HK-2 (cell line): ENCODE data around the gene MYCN.

Experiments
- DNase-seq: peaks from one replicate; pipeline ENCODE4 v3.0.0-alpha.2; 2018; ENCODE audit not compliant: unreplicated experiment

MYCN gene

GRCh38 chr2:15976354-15976753, 36.0 kb downstream of the MYCN start:
- DNase-seq, result no peak

- no peak for DNase-seq
Measured at GRCh38 chr2:15979051-15979758, 38.9 kb downstream of the MYCN start.

GRCh38 chr2:15979759-15980604, 39.6 kb downstream of the MYCN start:
- no peak for DNase-seq

GRCh38 chr2:15980605-15981098, 40.3 kb downstream of the MYCN start:
- DNase-seq, result no peak

- DNase-seq, result no peak
Measured at GRCh38 chr2:15981646-15982045, 41.3 kb downstream of the MYCN start.

- DNase-seq, result no peak
Measured at GRCh38 chr2:15982285-15983044, 42.1 kb downstream of the MYCN start.

- no peak for DNase-seq
Measured at GRCh38 chr2:15983496-15983895, 43.1 kb downstream of the MYCN start.

- DNase-seq, result no peak
Measured at GRCh38 chr2:15984368-15985255, 44.3 kb downstream of the MYCN start.

- DNase-seq, result no peak
Measured at GRCh38 chr2:15985531-15985930, 45.2 kb downstream of the MYCN start.

GRCh38 chr2:15986068-15986560, 45.8 kb downstream of the MYCN start:
- no peak for DNase-seq

GRCh38 chr2:15986644-15987043, 46.3 kb downstream of the MYCN start:
- DNase-seq, result no peak

- DNase-seq, result no peak
Measured at GRCh38 chr2:15988733-15989132, 48.4 kb downstream of the MYCN start.

- no peak for DNase-seq
Measured at GRCh38 chr2:15989559-15989958, 49.2 kb downstream of the MYCN start.

GRCh38 chr2:15990151-15991101, 50.1 kb downstream of the MYCN start:
- DNase-seq, result no peak

GRCh38 chr2:15991231-15991630, 50.9 kb downstream of the MYCN start:
- no peak for DNase-seq

- no peak for DNase-seq
Measured at GRCh38 chr2:15992457-15993231, 52.3 kb downstream of the MYCN start.

- DNase-seq, result no peak
Measured at GRCh38 chr2:15993232-15993610, 52.9 kb downstream of the MYCN start.

- no peak for DNase-seq
Measured at GRCh38 chr2:15993666-15994065, 53.3 kb downstream of the MYCN start.

- DNase-seq, result no peak
Measured at GRCh38 chr2:15995603-15996002, 55.3 kb downstream of the MYCN start.
